OCI-LY1 (cell line): Measurements from ENCODE around the gene FST.

Source experiments
- H2AFZ ChIP-seq: fragments of 200-600 bp; sonication (generic), shearing (Covaris generic); 2 replicates; pipeline ENCODE4 v1.6.0; 2014; ENCODE audit warnings: antibody characterized with exemption, mild to moderate bottlenecking, low read length
- H3F3A ChIP-seq: fragments of 200-600 bp; sonication (generic), shearing (Covaris generic); 2 replicates; pipeline ENCODE4 v1.6.0; 2014; ENCODE audit warnings: mild to moderate bottlenecking, antibody characterized with exemption, low read length, moderate library complexity; ENCODE audit not compliant: insufficient read depth
- H3K27ac ChIP-seq: fragments of 200-600 bp; sonication (generic); 2 replicates; pipeline ENCODE4 v1.5.1; 2014; ENCODE audit warnings: low read length, mixed run types, mild to moderate bottlenecking, low read depth; ENCODE audit not compliant: poor library complexity, severe bottlenecking
- H3K27me3 ChIP-seq: fragments of 200-600 bp; sonication (generic); 2 replicates; pipeline ENCODE4 v1.6.0; 2014; ENCODE audit warnings: antibody characterized with exemption, mild to moderate bottlenecking, low read length, moderate library complexity; ENCODE audit not compliant: insufficient read depth
- H3K36me3 ChIP-seq: fragments of 200-600 bp; sonication (generic); 2 replicates; pipeline ENCODE4 v1.6.1; 2014; ENCODE audit warnings: mild to moderate bottlenecking, antibody characterized with exemption, low read length, moderate library complexity, mixed read lengths; ENCODE audit not compliant: insufficient read depth
- H3K4me1 ChIP-seq: fragments of 200-600 bp; sonication (generic); 2 replicates; pipeline ENCODE4 v1.5.1; 2014; ENCODE audit warnings: mild to moderate bottlenecking, low read length, moderate library complexity; ENCODE audit not compliant: insufficient read depth, severe bottlenecking
- H3K4me2 ChIP-seq: fragments of 200-600 bp; sonication (generic), shearing (Covaris generic); 2 replicates; pipeline ENCODE4 v1.6.1; 2014; ENCODE audit warnings: low read length
- H3K4me3 ChIP-seq: fragments of 200-600 bp; sonication (generic); 2 replicates; pipeline ENCODE4 v1.5.1; 2014; ENCODE audit warnings: low read length, low read depth, mild to moderate bottlenecking, mixed read lengths; ENCODE audit not compliant: poor library complexity, severe bottlenecking
- H3K79me2 ChIP-seq: fragments of 200-600 bp; shearing (Covaris generic); 2 replicates; pipeline ENCODE4 v1.6.1; 2016; ENCODE audit warnings: mixed run types, low read length, mixed read lengths; ENCODE audit not compliant: insufficient read depth
- H3K9ac ChIP-seq: fragments of 200-600 bp; sonication (generic), shearing (Covaris generic); 2 replicates; pipeline ENCODE4 v1.6.1; 2014; ENCODE audit warnings: mild to moderate bottlenecking, low read length, mixed read lengths
- H3K9me2 ChIP-seq: fragments of 200-600 bp; sonication (generic), shearing (Covaris generic); 2 replicates; pipeline ENCODE4 v1.6.1; 2014; ENCODE audit warnings: low read depth, mild to moderate bottlenecking, low read length, mixed read lengths
- H3K9me3 ChIP-seq: fragments of 200-600 bp; shearing (Covaris generic); 2 replicates; pipeline ENCODE4 v1.6.1; 2014; ENCODE audit warnings: low read length, mixed read lengths
- H4K20me1 ChIP-seq: fragments of 200-600 bp; sonication (generic), shearing (Covaris generic); 2 replicates; pipeline ENCODE4 v1.6.0; 2016; ENCODE audit warnings: mild to moderate bottlenecking, low read length; ENCODE audit not compliant: insufficient read depth
- EZH2 ChIP-seq: fragments of 200-600 bp; sonication (generic), shearing (Covaris generic); IDR thresholded peaks from 2 replicates; pipeline ENCODE4 v1.8.0; 2017; ENCODE audit warnings: borderline replicate concordance, mixed run types, mild to moderate bottlenecking, antibody characterized with exemption, low read length, moderate library complexity, mixed read lengths
- TF ChIP-seq, protein P1 (sequence below): fragments of 200-600 bp; sonication (generic), shearing (Covaris generic); IDR thresholded peaks from 2 replicates; pipeline ENCODE4 v1.5.1; 2017; ENCODE audit warnings: mild to moderate bottlenecking, antibody characterized with exemption, low read length, moderate library complexity, mixed read lengths

The FST gene

DNA sequence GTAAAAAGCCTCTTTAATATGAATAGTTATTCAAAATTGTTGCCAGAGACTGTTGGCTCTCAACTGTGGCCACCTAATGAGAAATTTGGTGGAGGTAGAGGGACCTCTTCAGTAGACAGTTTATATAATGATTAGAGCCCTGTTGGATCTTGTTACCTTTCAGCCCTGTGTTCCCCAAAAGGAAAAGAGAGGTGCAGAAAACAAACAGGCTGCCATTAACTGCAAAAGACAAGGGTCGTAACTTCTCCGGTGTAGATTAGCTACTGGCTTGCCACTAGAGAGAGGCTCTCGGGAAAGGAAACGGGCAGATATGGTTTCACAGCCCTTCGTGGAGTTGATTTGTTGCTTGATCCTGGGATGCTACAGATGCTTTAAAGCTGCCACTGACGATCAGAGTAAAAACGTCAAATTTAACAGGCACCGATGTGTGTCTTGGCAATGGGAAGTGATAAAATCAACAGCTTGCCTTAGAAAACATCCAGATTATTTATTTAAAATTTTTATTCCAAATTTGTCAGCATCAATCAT is 7.8 kb downstream of the FST start:
- no peaks in the 10 kb centered on the region for H3K4me1 ChIP-seq
- H3K79me2 ChIP-seq: no peaks in the 10 kb centered on the region
- H3K9me3 ChIP-seq: no peaks in the 10 kb centered on the region
- H3K4me2 ChIP-seq: no peak overlapping the region
- no peaks in the 10 kb centered on the region for H3K9me2 ChIP-seq
- H4K20me1 ChIP-seq: no peaks in the 10 kb centered on the region
- H3F3A ChIP-seq: no peaks in the 10 kb centered on the region
- H3K9ac ChIP-seq: no peak overlapping the region
- no peak overlapping the region for H3K4me3 ChIP-seq
- no peak overlapping the region for H3K27ac ChIP-seq
- TF ChIP-seq, protein P1, sequence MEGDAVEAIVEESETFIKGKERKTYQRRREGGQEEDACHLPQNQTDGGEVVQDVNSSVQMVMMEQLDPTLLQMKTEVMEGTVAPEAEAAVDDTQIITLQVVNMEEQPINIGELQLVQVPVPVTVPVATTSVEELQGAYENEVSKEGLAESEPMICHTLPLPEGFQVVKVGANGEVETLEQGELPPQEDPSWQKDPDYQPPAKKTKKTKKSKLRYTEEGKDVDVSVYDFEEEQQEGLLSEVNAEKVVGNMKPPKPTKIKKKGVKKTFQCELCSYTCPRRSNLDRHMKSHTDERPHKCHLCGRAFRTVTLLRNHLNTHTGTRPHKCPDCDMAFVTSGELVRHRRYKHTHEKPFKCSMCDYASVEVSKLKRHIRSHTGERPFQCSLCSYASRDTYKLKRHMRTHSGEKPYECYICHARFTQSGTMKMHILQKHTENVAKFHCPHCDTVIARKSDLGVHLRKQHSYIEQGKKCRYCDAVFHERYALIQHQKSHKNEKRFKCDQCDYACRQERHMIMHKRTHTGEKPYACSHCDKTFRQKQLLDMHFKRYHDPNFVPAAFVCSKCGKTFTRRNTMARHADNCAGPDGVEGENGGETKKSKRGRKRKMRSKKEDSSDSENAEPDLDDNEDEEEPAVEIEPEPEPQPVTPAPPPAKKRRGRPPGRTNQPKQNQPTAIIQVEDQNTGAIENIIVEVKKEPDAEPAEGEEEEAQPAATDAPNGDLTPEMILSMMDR: no peak
- 0 out of 2 replicates have a peak, but pooled peaks cover 4% of the 10 kb centered on the region for H3K27me3 ChIP-seq
- H2AFZ ChIP-seq: no peak overlapping the region
- no peaks in the 10 kb centered on the region for H3K36me3 ChIP-seq

DNA sequence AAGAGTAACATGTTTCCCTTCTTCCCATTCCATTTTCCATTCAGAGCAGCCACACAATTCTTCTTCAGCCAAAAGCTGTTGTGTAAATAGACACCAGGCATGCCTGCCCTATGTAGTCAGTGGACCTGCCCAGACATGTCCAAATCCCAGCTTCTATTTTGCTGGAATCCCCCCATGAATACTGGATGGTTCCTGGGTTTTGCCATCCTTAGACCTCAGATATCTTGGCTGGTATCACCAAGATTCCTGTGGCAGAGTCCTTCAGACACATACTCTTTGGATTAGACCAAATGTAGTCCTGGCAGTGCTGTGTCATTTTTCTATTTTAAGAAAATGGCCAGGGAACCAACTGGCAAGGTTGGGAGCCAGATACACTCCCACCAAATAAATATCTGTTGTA is 10.3 kb downstream of the FST start:
- Histone ChIP-seq H3K9me2 (no peaks in the 10 kb centered on the region), H3F3A (no peaks in the 10 kb centered on the region), H3K9me3 (no peaks in the 10 kb centered on the region), H3K4me1 (no peaks in the 10 kb centered on the region), H3K4me3 (no peak overlapping the region), H3K79me2 (no peaks in the 10 kb centered on the region), H3K9ac (no peak overlapping the region), H3K27me3 (0 out of 2 replicates have a peak, but pooled peaks cover 4% of the 10 kb centered on the region), H3K27ac (no peak overlapping the region), H3K36me3 (no peaks in the 10 kb centered on the region), H3K4me2 (no peak overlapping the region), H2AFZ (no peak overlapping the region), H4K20me1 (no peaks in the 10 kb centered on the region)
- no peak for TF ChIP-seq EZH2
- TF ChIP-seq, protein P1: no peak

DNA sequence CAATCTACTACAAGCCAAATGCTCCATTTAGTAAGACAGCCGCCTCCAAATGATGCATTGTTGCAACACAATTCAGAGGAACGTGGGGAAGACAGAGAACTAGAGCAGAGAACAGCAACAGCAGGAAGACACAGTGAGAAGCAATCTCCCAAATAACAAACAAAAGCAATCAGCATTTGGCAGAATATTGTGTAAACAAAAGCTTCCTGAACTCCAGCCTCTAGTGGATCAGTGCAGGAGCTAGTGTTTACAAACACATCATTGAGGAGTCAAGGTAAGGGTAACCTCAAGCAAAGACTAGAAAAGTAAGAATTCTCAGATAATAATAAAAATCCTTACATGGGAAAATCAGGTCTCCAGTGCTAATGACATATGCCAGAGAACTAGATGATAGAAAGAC is 20.6 kb downstream of the FST start:
- no peak overlapping the region for H3K4me3 ChIP-seq
- H3K79me2 ChIP-seq: no peaks in the 10 kb centered on the region
- H3F3A ChIP-seq: no peaks in the 10 kb centered on the region
- no peaks in the 10 kb centered on the region for H3K9me3 ChIP-seq
- TF ChIP-seq, protein P1: no peak
- TF ChIP-seq EZH2: no peak
- H3K4me2 ChIP-seq: no peak overlapping the region
- H3K9me2 ChIP-seq: no peaks in the 10 kb centered on the region
- H4K20me1 ChIP-seq: no peaks in the 10 kb centered on the region
- no peak overlapping the region for H3K27ac ChIP-seq
- no peak overlapping the region for H2AFZ ChIP-seq
- no peaks in the 10 kb centered on the region for H3K27me3 ChIP-seq
- no peaks in the 10 kb centered on the region for H3K4me1 ChIP-seq
- H3K9ac ChIP-seq: no peak overlapping the region
- no peaks in the 10 kb centered on the region for H3K36me3 ChIP-seq
